Placental pericyte (primary cell): ENCODE measurements around the gene CADM1. TPM values are rescaled to one million over a fixed set of nuclear protein-coding genes. Genes with fewer than 3 reads are reported as not detected.

Experiments used
- small RNA-seq: library from RNA; depleted of rRNA; stranded (forward); fragments of <200 nt; gene quantifications from one replicate; pipeline ENCODE3, GENCODE V24; 2012; ENCODE audit warnings: low replicate concordance
- total RNA-seq: library from RNA; depleted of rRNA; stranded (reverse); fragments of >200 nt; gene quantifications from 2 replicates; pipeline ENCODE4 v1.2.3, GENCODE V29; 2012

CADM1 gene
- 3.3 and 32.4 TPM in 2 replicates for total RNA-seq

GRCh38 chr11:115504276-115505158 lies at the start of gene CADM1:
CADM1 (minus strand) TSS chr11:115504415.

Small RNA genes lying within 50 kb of the gene (small RNA-seq; reads per million reads assigned to genes)
- not detected for gene RF01293
